Neutrophil (primary cell): ENCODE data around the gene NHLRC4.

ENCODE experiments used
- H3K27ac ChIP-seq: fragments of 200-600 bp; sonication (generic); 2 replicates; pipeline ENCODE4 v1.5.1; 2016; ENCODE audit warnings: mild to moderate bottlenecking, moderate library complexity
- H3K27me3 ChIP-seq: fragments of 200-600 bp; sonication (generic); 2 replicates; pipeline ENCODE4 v1.6.0; 2016; ENCODE audit warnings: mild to moderate bottlenecking
- H3K36me3 ChIP-seq: fragments of 200-600 bp; sonication (generic); 2 replicates; pipeline ENCODE4 v1.5.1; 2017
- H3K4me1 ChIP-seq, 2 experiments: fragments of 200-600 bp in 1 of 2; sonication (generic) in 1 of 2; 1 replicate in 1 of 2; 2 replicates in 1 of 2; pipeline versions ENCODE4 v1.5.1 to v1.6.1; 2013 to 2016; ENCODE audit warnings: low read depth in 1 of 2, low read length in 1 of 2, mild to moderate bottlenecking in 1 of 2, moderate library complexity in 1 of 2; ENCODE audit not compliant: control insufficient read depth in 1 of 2, insufficient read depth in 1 of 2
- H3K4me3 ChIP-seq, 2 experiments: fragments of 200-600 bp in 1 of 2; sonication (generic) in 1 of 2; 1 replicate in 1 of 2; 2 replicates in 1 of 2; pipeline ENCODE4 v1.5.1; 2013 to 2016; ENCODE audit warnings: low read depth in 1 of 2, low read length in 1 of 2, mild to moderate bottlenecking in 1 of 2, moderate library complexity in 1 of 2
- H3K9me3 ChIP-seq: fragments of 200-600 bp; sonication (generic); 2 replicates; pipeline ENCODE4 v1.5.1; 2016
- TF ChIP-seq, protein P1 (sequence below): fragments of 200-600 bp; sonication (generic); IDR thresholded peaks from 2 replicates; pipeline ENCODE4 v1.5.1; 2016; ENCODE audit warnings: antibody characterized with exemption

The NHLRC4 gene

DNA sequence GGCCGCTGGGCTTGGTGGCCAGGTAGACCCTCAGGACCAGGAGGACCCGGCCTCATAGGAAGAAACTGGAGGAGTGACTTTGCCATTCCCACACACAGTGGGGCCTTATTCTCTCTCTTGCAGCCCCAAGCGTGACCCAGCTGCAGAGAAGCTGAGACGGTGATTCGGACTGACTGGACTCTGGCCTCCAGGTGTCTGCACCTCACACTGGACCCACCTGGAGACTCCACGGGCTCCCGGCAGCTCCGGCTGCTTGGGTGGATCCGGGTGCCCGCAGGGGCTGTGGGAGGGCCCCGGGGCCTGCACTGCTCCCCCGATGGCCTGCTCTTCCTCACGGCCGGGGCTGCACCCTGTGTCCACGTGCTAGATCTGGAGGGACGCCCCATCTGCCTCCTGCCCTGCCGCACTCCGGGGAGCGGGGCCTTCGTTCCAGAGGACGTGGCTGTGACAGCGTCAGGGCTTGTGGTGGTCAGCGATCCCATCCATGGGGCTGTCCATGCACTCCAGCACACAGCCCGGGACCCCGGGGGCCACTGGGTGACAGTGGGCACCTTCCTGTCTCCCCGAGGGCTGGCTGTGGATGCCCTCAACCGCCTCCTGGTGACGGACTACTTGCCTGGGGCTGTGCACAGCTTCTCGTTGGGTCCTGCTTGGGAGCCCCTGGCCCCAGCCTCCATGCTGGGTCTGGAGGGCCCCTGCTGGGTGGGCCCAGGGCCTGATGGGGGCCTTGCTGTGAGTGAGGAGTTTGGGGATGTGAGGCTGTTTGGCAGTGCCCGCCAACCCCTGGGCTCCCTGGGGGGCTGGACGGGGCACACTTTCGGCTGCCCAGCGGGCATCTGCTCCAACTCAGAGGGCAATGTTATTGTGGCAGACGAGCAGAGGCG lies 810 bp downstream of the NHLRC4 start:
- TF ChIP-seq, protein P1, sequence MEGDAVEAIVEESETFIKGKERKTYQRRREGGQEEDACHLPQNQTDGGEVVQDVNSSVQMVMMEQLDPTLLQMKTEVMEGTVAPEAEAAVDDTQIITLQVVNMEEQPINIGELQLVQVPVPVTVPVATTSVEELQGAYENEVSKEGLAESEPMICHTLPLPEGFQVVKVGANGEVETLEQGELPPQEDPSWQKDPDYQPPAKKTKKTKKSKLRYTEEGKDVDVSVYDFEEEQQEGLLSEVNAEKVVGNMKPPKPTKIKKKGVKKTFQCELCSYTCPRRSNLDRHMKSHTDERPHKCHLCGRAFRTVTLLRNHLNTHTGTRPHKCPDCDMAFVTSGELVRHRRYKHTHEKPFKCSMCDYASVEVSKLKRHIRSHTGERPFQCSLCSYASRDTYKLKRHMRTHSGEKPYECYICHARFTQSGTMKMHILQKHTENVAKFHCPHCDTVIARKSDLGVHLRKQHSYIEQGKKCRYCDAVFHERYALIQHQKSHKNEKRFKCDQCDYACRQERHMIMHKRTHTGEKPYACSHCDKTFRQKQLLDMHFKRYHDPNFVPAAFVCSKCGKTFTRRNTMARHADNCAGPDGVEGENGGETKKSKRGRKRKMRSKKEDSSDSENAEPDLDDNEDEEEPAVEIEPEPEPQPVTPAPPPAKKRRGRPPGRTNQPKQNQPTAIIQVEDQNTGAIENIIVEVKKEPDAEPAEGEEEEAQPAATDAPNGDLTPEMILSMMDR: no peak
- Histone ChIP-seq H3K27ac (no peak overlapping the region), H3K36me3 (no peaks in the 10 kb centered on the region), H3K4me3 (no peak overlapping the region), H3K4me1 (peaks cover 25% of the 10 kb centered on the region in 2 experiments), H3K9me3 (no peaks in the 10 kb centered on the region), H3K27me3 (peaks cover 9% of the 10 kb centered on the region)

DNA sequence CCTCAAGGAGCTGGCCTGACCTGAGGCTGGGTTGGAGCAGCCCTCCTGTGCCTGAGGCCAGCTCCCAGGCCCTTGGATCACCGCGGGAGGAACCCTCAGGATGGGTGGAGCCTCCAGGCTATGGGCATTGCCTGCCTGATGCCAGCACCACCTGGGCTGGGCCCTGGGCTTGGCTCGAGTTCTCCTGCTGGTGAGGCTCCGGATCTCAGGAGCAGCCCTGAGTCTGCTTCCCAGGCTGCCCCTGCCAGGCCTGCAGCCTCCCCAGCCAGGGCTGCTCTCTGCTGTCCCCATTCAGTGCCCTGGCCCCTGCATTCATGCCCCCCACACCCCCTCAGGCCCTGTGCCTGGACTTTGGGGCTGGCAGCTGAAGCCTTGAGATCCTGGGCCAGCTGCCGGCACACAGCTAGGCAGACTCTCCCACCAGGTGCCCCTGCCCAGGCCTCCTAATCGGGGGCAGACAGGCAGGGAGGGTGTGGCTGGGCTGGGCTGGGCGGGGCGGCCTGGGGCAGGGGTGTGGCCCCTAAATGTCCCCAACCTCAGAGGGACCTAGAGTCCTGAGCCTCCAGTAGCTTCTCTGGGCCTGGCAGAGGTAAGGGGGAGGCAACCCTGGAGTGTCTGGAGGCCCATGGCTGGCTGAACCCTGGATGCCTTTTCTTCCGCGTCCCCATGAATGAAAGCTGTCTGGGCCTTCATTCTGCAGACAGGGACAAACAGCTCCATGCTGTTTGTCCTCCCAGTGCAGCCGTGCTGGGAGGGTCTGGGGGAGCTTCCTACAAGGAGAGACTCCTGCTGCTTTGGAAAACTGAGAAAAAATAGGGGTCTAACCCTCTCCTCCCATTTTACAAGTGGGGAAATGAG lies 1.8 kb downstream of the NHLRC4 start:
- Histone ChIP-seq H3K27ac (no peak overlapping the region), H3K36me3 (no peaks in the 10 kb centered on the region), H3K9me3 (no peaks in the 10 kb centered on the region), H3K4me3 (peak overlapping the region in 1 of 2 experiments; percentile 67), H3K27me3 (peaks cover under 1% of the 10 kb centered on the region), H3K4me1 (peaks cover 25% of the 10 kb centered on the region in 2 experiments)
- TF ChIP-seq, protein P1: no peak

DNA sequence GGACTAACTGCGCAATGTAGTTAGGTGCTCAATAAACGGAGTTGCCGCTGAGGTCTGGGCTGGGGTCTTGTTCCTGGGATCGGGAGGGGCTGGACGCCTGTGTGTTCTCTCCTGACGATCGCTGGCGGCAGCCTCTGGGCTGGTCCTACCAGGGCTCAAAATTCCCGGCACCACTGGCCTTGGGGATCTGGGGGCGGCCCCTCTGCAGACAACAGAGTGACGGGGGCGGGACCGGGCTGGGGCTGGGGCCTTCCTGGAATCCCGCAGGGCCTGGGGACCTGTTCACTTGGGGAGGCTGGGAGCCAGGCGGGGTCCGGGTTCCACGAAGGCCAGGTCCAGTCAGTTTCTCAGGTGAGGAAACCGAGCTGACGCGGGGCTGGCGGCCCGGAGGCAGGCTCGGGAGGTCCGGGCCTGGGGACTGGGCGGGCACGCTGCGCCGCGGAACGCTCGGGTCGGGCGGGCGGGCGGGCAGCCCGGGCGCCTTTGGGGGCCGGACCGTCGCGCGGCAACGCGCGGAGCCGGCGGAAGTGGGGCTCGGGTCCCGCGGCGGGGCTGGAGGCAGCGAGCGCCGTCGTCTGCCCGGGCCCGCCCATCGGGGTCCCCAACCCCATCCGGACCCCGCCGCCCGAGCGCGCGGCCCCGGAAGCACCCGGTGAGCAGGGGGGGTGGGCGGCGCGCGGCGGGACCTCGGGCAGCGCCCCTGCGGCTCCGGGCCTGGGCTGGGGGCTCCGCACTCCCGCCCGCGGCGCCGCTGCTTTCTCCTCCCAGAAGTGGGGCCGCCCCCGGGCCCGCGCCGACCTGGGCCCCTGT lies 2.8 kb downstream of the NHLRC4 start, which contains the start of gene PIGQ:
PIGQ (plus strand) TSS at position 524 of the 810 bp plus-strand sequence. CDS start 4,107 bp downstream, outside the sequence.
- Histone ChIP-seq H3K27ac (peak within 1 kb of the TSS; percentile 59), H3K4me3 (peak within 1 kb of the TSS; percentile 70 to 73), H3K36me3 (peaks cover 8% of the 10 kb centered on the region), H3K9me3 (no peaks in the 10 kb centered on the region), H3K27me3 (no peaks in the 10 kb centered on the region), H3K4me1 (peaks cover 25% of the 10 kb centered on the region in 2 experiments)
- TF ChIP-seq, protein P1: no peak

DNA sequence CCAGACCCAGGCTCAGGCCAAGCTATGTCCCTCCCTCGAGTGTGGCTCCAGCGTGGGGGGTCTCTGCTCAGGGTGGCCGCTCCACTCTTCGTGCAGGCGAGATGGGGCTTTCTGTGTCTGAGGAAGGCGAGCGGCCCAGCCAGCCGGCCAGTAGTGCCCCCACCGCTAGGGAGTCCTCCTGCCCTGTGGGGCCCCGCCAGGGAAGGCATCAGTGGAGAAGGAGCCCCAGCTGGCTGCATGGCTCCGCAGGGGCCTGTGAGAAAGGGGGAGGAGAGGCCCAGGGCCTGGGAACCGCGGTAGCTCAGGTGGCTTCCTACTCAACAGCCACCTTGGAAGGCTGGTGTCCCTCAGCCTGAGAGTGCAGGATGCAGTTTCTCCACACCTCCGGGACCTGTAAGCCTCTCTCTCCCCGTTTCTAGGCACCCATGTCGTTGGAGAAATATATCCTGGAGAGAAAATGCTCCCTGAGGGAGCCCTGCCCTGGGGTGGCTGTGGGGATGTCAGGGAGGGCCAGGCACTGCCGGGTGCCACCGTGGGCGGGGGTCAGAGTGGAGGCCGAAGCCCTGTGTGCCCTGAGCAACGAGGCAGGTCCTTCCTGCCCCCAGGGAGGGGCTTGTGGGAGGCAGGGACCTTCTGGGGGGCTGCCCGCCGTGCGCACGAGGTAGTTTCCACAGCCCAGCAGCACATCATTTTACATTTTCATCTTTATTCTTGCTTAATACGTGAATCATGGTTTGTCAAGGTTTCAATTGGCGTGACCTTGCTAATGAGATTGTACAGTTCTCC lies 6.3 kb downstream of the NHLRC4 start:
- TF ChIP-seq, protein P1: no peak
- H3K36me3 ChIP-seq: peaks cover 15% of the 10 kb centered on the region
- H3K9me3 ChIP-seq: no peaks in the 10 kb centered on the region
- H3K27me3 ChIP-seq: no peaks in the 10 kb centered on the region
- no peak overlapping the region for H3K4me3 ChIP-seq
- no peak overlapping the region for H3K27ac ChIP-seq
- H3K4me1 ChIP-seq: peaks cover 21 to 30% of the 10 kb centered on the region in 2 experiments
